GM18499 (cell line): ENCODE data around the gene AZIN2.

ENCODE experiments used
- ATAC-seq: cut with Tn5 transposase; IDR thresholded peaks from one replicate; pipeline ENCODE4 v1.9.1; 2021; ENCODE audit warnings: moderate number of reproducible peaks; ENCODE audit not compliant: insufficient read depth, unreplicated experiment

Gene AZIN2

DNA sequence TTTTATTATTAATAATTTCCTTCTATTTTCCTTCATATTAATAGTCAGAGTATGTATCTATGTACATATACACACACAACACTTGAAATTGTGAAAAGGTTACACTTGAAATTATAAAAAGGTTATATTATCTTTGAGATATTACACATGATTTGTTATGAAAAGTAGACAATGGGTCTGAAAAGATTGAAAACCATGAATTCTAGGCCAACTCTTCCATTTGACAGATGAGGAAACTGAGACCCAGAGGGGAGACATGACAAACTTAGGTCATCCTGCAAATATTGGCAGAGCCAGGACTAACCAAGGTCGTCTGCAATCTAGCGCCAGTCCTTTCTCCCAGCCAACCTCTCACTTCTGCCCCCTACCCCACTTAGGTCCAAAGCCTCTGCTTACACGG is 67.7 kb downstream of the AZIN2 start:
- no peak for ATAC-seq

DNA sequence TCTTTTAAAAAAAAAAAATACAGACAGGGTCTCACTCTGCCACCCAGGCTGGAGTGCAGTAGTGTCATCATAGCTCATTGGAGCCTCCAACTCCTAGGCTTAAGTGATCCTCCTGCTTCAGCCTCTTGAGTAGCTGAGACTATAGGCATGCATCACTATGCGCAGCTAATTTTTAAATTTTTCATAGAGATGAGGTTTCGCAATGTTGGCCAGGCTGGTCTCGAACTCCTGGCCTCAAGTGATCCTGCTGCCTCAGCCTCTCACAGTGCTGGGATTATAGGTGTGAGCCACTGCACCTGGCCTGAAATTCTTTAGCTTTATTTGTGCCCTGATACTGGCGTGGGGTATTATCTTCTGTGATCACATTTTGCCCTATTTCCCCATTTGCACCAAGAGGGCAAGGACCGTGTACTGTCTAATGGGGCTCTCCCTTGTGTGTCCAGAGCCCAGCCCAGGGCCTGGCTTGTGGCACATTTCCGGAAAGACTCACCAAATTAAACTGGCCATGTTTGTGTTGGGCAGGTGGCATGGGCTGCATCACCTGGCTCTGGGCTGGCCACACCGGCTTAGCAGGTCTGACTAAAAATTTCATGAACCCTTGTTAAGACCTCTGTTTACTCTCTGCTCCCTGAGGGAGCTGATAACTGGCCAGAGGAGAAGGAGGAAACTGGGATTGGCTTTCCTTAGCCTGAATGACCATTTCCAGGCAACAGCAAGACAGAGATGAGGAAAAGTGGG is 68.7 kb downstream of the AZIN2 start:
- no peak for ATAC-seq

DNA sequence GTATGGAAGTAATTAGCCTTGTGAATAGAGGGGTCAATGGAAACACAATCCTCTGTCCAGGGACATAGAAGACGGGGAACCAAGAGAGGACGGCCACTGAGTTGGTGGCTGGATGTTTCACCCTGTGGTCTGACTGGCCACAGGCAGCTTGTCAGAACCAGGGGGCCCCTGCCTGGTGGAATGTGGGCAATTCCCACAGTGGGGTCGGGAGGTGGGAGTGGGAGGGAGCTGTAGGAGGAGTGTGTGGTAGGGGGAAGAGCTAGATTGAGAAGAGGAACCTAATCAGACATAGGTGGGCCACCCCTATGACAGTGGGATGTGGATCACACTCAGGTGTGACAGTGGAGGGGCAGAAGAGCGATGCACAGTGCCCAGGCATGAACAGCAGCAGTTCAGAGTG is 69.6 kb downstream of the AZIN2 start:
- no peak for ATAC-seq

DNA sequence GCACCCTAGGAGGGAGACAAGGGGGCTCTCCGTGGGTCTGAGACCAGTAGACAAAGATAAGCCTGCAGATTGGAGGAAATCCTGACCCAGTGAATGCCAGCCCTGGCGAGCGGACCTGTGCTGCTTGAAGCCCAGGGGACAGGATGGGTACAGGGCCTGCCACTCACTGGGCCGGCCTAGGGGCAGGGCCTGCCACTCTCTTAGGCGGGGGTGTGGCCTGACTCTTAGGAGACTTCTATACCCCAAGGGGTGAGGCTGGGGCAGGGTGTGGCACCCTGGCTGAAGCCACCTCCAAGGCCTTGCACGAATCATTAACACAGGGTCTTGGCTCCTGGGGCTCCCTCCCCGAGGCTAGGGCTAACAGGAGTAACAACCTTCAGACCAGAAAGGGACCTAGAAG is 70.2 kb downstream of the AZIN2 start:
- ATAC-seq, result no peak

DNA sequence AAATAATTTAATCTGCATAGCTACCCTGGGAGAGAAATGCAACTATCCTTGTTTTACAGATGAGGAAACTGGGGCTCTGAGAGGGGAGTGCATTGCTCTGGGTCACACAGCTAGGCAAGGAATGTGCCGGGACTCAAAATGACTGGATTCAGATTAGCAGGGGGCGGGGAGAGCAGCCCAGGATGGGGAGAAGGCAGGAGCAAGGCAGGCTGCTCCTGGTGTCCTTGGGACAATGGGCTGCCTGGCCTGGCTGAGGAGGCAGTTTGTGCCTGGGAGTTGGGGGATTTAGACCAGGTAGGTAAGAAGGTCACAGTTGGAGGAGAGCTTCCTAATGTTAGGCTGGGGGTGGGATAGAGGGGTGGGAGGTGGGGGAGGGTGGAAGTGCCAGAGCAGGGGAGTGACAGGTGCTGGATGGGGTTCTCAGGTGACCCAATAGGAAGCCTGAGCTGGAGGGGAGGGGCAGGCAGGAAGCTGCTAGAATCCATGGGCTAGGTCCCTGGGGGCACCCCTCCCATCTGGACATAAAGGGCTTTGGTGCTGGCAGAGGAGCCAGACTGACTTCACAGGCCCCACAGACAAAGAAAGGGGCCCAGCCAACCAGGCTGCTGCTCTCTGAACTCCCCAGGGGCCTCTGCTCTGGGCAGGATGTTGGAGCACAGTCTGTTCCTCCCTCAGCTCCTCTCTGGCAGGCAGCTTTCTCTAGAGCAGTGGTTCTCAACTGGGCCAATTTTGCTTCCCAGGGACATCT is 71.9 kb downstream of the AZIN2 start:
- ATAC-seq, result no peak

DNA sequence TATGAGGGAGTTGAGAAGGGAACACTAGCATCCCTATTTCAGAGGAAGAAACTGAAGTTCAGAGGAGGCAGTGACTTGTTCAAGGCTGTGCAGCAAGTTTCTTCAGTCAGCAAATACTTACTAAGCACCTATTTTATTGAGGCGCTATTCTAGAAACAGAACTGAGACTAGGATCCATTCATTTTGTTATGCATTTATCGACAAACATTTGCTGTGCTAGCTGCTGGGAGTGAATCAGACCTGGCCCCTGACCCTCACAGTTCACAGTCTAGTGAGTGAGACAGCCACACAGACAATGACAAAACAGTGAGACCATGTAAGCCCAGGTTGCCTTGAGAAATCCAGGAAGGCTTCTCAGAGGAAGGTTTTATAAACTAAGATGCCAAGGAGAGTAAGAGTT is 72.7 kb downstream of the AZIN2 start:
- ATAC-seq, result no peak

DNA sequence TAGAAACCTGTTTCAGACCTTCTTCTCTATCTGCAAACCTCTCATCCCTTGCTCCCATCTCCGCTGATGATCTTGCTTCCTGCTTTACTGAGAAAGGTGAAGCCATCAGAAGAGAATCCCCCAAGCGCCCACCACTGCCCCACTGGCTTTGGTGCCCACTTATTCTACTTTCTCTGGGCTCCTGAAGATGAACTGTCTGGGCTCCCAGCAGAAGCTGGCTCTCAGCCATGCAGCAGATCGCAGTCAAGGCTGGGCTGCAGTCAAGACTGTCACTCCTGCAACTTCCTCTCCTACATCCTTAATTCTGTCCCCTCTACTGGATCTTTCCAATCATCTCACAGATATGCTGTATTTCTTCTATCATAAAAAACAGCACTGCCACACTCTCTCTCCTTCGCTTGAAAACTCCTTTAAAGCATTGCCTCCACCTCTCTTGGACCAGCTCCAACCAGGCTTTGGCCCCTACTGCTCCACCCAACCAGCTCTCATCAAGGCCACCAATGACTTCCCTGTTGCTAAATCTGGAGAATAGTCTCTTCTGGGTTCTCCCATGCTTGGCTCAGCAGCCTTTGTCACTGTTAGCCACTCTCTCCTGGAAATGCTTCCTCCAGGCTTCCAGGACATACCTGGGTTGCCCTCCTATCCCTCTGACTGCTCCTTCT is 75.1 kb downstream of the AZIN2 start:
- no peak for ATAC-seq

DNA sequence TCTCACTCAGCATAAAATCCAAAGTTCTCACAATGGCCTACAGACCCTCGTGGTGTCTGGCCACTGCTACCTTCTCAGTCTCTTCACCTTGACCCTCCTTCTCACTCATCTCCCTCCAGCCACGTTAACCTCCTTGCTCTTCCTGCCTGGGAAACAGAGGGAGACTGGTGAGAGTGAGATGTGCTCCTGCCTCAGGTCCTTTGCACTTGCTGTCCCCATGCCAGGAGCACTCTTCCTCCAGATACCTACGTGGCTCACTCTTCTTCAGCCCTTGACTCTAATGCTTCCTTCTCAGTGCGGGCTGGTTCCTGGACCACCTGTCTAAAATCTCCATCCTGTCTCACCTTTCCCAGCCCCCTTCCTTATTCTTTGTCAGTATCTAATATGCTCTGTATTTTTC is 76.2 kb downstream of the AZIN2 start:
- ATAC-seq, result no peak

DNA sequence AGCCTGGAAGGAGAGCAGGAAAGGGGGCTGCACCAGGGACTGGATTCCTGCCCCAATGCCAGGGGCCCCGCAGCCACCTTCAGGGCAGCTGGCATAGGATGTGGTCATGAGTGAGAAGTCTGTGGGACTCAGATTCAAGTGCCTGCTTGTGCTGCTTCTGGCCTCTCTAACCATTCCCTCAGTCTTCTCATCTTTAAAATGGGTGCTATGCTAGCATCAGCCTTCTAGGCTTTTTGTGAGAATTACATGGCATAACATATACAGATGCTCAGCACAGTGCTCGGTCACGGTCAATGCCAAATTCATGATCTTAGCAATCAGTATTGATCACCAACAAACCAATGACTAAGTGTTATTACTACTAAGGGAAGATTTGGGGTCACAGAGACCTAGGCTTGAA is 77.4 kb downstream of the AZIN2 start:
- ATAC-seq, result no peak

DNA sequence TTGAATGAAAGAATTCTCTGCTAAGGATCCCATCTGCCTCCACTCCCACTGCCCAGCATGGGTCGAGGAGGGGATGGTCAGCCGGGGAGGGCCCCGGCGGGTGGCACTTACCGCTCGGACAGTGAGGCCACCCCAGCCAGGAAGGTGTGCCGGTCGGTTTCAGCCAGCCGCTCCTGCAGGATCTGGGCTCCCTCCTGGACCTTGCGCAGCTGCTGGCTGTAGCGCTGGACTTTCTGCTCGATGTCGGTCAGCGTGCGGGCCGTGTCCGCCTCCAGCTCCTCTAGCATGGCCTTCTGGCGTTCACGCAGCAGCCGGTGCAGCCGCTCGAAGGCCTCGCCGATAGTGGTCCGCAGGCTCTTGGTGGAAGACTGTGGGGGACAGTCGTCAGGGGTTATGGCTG is 78.6 kb downstream of the AZIN2 start:
- no peak for ATAC-seq

DNA sequence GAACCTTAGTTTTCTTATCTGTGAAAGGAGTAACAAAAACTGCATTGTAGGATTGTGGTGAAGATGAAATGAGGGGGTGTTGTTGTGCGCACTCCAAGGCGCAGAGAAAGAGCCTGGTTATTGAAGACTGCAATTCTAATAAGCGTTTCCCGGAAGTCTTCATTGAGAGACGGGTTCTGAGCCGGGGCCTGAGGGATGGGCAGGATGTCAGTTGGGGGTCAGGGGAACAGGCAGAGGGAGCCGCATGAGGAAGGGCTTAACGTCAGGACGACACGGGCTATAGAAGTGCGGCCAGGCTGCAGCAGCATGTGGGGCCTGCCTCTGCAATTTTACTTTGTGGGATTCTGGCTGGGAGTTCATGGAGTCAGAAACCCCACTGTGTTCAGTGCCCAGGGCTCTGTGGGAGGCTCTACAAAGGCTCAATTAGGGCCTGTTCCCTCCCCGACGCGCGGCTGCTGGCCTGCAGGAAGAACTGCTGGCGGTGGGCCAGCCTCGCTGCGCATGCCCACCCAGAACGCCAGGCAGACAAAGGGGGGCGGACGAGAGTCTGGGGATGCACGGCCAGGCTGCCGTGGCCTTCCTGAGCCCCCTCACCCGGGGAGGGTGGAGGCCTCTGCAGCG is 80.2 kb downstream of the AZIN2 start:
- no peak for ATAC-seq

DNA sequence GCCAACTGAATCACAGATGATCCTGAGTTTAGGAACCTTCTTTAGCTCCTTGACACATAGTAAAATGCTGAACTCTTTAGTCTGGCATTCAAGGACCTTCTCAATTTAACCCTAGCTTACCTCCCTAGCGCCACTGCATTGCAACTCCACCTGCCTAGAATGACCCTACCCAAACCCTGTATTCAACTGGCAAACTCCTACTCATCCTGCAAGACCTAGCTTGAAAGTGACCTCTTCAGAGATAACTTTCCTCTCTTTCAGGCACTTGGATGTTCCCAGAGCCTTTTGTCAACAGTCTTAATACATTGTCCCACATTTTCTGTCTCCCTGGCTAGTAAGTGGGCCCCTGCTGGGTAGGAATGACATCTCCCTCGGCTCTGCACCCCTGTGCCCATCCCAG is 81.2 kb downstream of the AZIN2 start:
- no peak for ATAC-seq

DNA sequence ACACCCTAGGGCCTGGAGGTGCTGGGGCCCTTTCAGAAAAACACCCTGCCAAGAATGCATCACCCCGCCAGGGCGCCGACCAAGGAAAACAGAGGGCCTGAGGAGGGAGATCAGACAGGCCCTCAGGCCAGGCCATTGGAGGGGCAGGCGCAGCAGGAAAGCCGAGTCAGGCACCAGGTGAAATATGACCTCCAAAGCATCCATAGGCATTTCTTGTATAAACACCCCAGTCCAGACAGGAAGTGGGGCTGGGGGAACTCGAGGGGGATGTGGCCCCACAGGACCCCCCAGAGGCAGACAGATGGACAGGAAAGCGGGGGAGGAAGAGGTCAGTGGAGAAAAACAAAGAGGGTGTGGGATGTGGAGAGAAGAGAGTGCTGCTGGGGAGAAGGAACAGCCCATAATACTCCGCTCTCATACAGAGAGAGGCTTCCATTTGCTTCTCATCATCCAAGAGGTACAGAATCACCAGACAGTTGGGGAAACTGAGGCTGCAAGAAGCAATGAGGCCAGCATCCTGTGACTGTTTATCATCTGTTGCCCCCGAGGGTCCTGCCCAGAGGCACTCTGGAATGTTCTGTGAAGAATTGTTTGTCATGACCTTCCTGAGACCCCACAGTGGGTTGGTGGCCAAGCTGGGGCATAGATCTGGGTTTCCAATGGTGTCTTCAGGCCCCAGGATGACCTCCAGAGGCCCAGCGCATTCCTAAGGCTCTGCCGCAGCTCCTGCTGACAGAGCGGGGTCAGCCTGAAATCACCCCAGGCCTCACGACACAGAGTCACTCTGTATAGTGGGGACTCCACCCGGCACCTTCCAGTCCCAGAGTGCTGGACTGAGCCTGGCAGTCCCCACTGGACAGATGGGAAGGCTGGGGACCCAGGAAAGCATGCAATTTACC is 82.9 kb downstream of the AZIN2 start:
- no peak for ATAC-seq

DNA sequence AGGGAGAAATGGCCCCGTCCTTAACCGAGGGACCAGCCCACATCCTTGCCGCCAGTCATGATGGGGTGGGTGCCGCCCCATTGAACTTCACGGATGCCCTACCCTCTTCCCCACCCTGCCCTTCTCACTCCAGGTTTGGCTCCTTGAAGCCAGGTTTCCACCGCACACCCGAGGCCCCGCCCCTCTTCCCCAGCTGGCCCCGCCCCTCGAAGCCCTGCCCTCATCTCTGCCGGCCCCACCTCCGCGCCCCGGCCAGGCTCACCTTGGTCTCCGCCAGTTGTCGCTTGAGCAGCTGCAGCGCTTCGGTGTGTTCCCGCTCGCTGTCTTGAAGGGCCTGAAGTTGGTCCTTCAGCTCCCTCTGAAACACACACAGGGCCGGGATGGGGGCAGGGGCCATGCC is 84.3 kb downstream of the AZIN2 start:
- ATAC-seq, result no peak

DNA sequence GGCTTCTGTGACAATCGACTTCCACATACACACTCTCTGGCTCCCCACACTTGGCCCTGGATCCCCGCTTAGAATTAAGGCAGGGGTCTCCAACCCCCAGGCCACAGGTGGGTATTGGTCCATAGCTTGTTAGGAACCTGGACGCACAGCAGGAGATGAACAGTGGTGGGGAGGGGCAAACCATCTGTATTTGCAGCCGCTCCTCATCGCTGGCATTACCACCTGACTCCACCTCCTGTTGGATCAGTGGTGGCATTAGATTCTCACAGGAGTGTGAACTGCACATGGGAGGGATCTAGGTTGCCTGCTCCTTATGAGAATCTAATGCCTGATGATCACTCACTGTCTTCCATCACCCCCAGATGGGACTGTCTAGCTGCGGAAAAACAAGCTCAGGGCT is 84.9 kb downstream of the AZIN2 start:
- no peak for ATAC-seq

DNA sequence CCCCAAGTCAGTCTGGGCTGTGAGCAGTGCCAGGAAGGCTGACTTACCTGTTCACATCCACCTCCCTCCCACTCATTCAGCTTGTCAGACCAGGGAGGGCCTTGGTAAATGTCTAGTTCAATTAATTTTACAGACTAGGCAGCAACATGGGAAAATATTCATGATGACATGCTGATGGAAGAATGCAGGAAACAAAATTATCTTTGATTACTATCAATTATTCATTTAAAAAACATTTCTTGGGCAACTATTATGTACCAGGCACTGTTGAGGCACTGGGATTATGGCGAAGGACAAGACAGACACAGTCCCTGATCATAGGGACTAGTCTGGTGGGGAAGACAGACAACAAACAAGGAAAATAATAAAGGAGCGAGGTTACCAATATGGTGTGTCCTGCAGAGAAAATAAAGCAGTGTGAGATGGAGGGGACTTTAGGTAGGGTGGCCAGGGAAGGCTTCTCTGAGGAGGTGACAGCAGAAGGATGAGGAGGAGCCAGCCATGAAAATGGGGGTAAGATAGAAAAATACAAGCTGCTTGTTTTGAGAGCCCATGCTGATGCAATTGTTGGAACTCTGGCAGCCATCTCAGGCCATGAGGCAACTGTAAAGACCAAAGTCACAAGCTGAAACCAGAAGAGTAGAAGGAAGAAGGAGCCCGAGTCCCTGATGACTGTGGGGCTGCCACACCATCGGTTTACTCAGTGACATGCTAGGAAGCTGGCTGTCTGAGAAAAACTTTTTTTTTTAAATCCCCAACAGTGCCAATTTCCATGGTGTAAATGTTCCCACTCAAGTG is 86.9 kb downstream of the AZIN2 start:
- ATAC-seq, result no peak

DNA sequence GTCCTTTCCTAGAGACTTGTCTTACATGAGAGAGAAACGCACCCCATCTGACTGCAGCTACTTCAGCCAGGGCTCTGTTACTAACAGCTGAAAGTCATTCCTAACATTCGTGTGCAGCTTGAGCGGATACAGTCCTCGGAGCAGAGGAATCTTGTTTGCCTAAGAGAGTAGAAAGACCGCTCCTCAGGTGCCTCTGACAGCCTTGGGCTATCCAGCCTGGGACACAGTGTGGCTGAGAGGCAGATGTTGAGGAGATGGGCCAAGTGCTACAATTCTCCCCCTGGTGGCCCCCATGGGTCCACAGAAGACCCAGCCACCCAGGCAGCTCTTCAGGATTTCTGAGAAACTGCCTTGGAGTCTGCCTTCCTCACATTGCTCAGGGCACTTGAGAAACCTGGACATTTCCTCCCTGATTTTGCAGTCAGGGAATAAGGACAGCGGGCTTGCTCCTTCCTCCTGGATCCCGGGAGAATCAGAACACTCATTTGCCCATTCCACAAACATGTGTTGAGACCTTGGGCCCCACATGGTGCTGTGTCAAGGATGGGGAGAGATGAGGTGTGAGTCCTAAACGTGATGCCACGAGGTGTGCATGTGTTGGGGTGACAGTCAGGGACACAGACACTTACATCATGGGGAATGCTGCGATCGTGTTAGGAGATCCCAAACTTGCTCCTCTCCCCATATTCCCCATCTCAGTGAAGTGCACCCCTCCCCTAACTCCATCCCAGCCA is 87.8 kb downstream of the AZIN2 start:
- ATAC-seq, result no peak

DNA sequence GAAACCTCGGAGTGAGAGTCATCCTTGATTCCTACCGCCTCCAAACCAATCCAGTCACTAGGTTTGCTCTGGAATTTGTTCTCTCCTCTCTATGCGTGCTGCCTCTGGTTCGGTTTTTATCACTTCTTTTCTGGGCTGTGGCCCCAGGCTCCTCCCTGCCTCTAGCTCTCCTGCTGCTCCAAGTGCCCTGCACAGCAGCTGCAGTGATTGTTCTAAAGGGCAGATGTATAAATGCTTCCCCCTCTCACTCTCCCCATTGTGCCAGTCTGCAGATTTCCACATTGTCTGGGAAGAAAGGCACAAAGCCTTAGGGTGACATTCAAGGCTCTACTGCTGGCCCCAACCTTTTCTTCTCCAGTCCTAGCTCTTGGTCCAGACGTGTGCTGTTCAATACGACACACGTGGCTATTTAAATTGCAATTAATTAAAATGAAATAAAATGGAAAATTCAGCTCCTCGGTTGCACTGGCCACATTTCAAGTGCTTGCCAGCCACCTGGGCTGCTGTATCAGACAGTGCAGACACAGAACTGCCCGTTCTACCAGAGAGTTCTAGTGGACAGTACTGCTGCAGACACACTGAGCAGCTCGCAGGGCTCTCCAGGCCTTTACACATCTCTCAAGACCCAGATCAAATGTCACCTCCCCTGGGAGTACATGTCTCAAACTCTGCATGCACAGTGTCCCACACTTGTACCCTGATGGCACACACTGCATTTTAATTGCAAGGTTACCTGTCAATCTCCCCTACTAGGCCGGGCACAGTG is 88.5 kb downstream of the AZIN2 start:
- ATAC-seq, result no peak
